ENCODE data around the gene ZC3H4.

DNA sequence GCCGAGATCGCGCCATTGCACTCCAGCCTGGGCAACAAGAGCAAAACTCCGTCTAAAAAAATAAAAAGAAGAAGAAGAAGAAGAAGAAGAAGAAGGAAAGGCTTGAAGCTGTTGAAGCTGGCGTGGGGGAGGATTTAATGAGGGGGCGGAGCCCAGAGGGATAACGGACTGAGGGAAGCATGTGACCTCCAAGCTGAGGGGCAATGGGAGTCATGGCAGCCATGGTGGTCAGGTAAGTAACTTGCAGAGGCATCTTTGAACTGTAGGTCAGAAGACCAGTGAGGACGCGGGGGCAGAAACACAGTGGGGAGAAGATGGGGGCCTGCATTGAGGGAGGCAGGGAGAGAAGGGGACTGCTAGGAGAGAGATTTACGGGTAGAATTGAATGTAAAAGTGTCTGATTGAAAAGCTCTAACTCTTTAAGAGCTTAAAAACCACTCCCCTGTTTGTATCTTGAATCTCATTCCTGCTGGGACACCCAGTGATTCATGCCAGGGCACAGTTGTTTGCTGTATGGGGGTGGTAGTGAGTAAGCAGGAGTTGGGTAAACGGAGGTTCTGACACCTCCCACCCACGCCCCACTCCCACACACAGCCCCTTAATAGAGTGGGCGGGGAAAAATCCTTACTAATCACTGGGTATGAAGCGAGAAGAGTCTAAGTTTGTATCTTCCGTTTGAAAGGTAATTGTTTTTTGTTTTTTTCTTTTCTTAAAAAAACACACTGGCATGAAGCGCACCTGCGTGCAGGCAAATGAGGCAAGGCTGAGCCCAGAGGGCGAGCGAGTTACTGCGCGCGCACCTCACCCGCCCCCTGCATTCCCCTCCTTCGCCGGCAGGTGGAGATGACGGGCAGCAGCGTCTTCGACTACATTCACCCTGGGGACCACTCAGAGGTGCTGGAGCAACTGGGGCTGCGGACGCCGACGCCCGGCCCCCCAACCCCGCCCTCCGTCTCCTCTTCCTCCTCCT is 78.2 kb downstream of the ZC3H4 start:
- TF ChIP-seq POLR2AphosphoS5 (IDR thresholded peaks at IDR 0.05; ENCODE audit: low read depth, low read length) (peak; percentile 47; the same call in 1 of the 2 replicates), CTCF (IDR thresholded peaks at IDR 0.05; ENCODE audit: control extremely low read depth in 1 of 3, insufficient read depth in 1 of 3, low read depth in 1 of 3, low read length in 3 of 3) (peak; percentile 79 to 94 (median 91)), ATF2 (IDR thresholded peaks at IDR 0.05; ENCODE audit: low read length) (no peak), KDM4A (IDR thresholded peaks at IDR 0.05; ENCODE audit: low read depth, low read length, severe bottlenecking) (no peak), CBX5 (IDR thresholded peaks at IDR 0.05; ENCODE audit: low read depth, low read length) (no peak), EGR1 (IDR thresholded peaks at IDR 0.05; ENCODE audit: borderline replicate concordance, low read depth, low read length) (peak; percentile 7; the same call in 1 of the 2 replicates), TBP (IDR thresholded peaks at IDR 0.05; ENCODE audit: low read depth, low read length) (peak; percentile 54; the same call in 1 of the 2 replicates), YY1 (IDR thresholded peaks at IDR 0.05; ENCODE audit: low read depth, low read length) (peak; percentile 82), JUN (IDR thresholded peaks at IDR 0.05; ENCODE audit: low read depth, low read length) (no peak), ZNF274 (IDR thresholded peaks at IDR 0.05; ENCODE audit: borderline replicate concordance, extremely low read depth, low read length) (no peak), CREB1 (IDR thresholded peaks at IDR 0.05) (peak; percentile 86)
